Thoracic aorta (tissue), 2 donors: ENCODE results near the gene KCNQ5. TPM values are rescaled to one million over a fixed set of nuclear protein-coding genes. Genes with fewer than 3 reads are reported as not detected.

Experiments
- ATAC-seq: fragments of 150-250 bp; one replicate; pipeline ENCODE4 v1.8.0; 2017; ENCODE audit warnings: low read depth; ENCODE audit not compliant: insufficient number of reproducible peaks, low FRiP score
- DNase-seq: peaks from one replicate; pipeline ENCODE4 v3.0.0-alpha.2; 2020; ENCODE audit warnings: low spot score
- H3K27ac ChIP-seq, 2 donors: fragments of 200-600 bp; sonication (generic); 1 replicate in 1 of 2; 2 replicates in 1 of 2; pipeline ENCODE4 v1.5.1; 2016; ENCODE audit warnings: mild to moderate bottlenecking in 2 of 2, moderate library complexity in 2 of 2
- H3K27me3 ChIP-seq: fragments of 200-600 bp; sonication (generic); replicated peaks from 2 replicates; pipeline ENCODE4 v1.6.0; 2016; ENCODE audit warnings: mild to moderate bottlenecking; ENCODE audit not compliant: insufficient read depth
- H3K36me3 ChIP-seq: fragments of 200-600 bp; sonication (generic); one replicate; pipeline ENCODE4 v1.5.1; 2016
- H3K4me1 ChIP-seq, 2 donors: fragments of 200-600 bp; sonication (generic); 1 replicate in 1 of 2; 2 replicates in 1 of 2; pipeline versions ENCODE4 v1.5.1 to v1.6.0; 2016; ENCODE audit warnings: low read depth in 2 of 2, mild to moderate bottlenecking in 1 of 2; ENCODE audit not compliant: control insufficient read depth in 1 of 2
- H3K4me3 ChIP-seq: fragments of 200-600 bp; sonication (generic); 2 replicates; pipeline ENCODE4 v1.5.1; 2016; ENCODE audit warnings: mild to moderate bottlenecking
- H3K9me3 ChIP-seq: fragments of 200-600 bp; sonication (generic); 2 replicates; pipeline ENCODE4 v1.5.1; 2016
- total RNA-seq, 2 donors: library from RNA; depleted of rRNA; stranded (reverse); fragments of >200 nt; gene quantifications; one replicate each; pipeline versions ENCODE4 v1.1.0 to v1.2.3, GENCODE V29; 2016
- TF ChIP-seq, protein P1 (sequence below): fragments of 200-600 bp; sonication (generic); IDR thresholded peaks from one replicate; pipeline ENCODE4 v1.5.1; 2019; ENCODE audit warnings: antibody characterized with exemption

KCNQ5 gene
- total RNA-seq, 2 donors from 2014 or later: 7.3 to 8.5 TPM

DNA sequence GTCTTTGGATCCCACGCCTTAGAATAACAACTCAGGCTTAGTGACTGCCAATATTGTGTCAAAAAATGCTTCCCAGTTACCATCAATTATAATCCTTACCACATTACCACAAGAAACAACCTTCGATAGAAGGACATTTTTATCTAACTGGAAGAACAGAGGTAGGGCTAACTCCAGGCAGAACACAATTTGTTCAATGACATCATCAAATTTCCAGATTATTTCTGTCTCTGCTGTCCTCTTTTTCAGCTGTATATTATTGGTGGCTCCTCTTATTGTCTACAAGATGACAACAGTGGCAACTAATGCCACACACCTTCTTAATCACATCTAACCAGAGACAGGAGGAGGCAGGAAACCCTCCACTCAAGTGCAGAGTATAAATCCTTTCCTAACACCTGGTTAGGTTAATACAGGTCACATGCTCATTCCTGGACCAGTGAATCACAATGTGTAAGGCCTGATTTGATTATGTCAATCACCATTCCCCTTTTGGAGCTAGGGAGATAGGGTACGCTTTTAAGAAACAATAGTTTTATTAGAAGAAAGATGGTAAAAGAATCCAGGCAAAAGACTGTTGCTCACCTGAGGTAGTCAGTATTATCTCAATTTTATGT lies 585.5 kb downstream of the KCNQ5 start:
- ATAC-seq: no peak
- Histone ChIP-seq H3K27ac (no peak overlapping the region), H3K4me1 (no peaks in the 10 kb centered on the region), H3K4me3 (no peak overlapping the region), H3K36me3 (no peaks in the 10 kb centered on the region), H3K9me3 (no peaks in the 10 kb centered on the region), H3K27me3 (no peaks in the 10 kb centered on the region)
- no peak for DNase-seq
- TF ChIP-seq, protein P1, sequence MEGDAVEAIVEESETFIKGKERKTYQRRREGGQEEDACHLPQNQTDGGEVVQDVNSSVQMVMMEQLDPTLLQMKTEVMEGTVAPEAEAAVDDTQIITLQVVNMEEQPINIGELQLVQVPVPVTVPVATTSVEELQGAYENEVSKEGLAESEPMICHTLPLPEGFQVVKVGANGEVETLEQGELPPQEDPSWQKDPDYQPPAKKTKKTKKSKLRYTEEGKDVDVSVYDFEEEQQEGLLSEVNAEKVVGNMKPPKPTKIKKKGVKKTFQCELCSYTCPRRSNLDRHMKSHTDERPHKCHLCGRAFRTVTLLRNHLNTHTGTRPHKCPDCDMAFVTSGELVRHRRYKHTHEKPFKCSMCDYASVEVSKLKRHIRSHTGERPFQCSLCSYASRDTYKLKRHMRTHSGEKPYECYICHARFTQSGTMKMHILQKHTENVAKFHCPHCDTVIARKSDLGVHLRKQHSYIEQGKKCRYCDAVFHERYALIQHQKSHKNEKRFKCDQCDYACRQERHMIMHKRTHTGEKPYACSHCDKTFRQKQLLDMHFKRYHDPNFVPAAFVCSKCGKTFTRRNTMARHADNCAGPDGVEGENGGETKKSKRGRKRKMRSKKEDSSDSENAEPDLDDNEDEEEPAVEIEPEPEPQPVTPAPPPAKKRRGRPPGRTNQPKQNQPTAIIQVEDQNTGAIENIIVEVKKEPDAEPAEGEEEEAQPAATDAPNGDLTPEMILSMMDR: no peak

DNA sequence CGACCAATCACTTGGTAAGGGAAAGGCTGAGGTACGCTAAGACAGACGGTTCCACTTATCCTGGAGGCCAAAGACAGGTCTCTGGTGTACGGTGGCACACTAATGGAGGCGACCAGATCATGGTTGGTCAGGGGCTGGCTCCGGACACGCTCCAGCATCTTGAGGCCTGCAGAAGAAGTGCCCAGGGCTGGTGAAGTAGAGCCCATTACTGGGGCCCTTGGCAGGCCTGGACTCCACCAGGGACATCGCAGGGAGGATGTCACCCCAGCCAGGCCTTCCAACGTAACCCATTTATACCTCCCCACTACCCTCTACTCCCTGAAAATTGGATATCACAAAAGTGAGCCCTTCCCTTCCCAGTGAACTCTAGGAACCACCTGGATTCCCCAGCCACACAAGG lies 587.3 kb downstream of the KCNQ5 start:
- Histone ChIP-seq H3K9me3 (no peaks in the 10 kb centered on the region), H3K27ac (no peak overlapping the region), H3K27me3 (no peaks in the 10 kb centered on the region), H3K4me3 (no peak overlapping the region), H3K4me1 (no peaks in the 10 kb centered on the region), H3K36me3 (no peaks in the 10 kb centered on the region)
- no peak for DNase-seq
- TF ChIP-seq, protein P1: no peak
- ATAC-seq: no peak

DNA sequence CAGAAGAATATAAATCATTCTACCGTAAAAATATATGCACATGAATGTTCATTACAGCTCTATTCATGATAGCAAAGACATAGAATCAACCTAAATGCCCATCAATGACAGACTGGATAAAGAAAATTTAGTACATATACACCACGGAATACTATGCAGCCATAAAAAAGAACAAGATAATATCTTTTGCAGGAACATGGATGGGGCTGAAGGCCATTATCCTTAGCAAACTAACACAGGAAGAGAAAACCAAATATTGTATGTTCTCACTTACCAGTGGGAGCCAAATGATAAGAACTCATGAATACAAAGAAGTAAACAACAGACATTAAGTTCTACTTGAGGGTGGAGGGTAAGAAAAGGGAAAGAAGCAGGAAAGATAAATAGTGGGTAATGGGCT lies 595.0 kb downstream of the KCNQ5 start:
- DNase-seq (no peak), ATAC-seq (no peak)
- Histone ChIP-seq H3K27ac (no peak overlapping the region), H3K4me3 (no peak overlapping the region), H3K4me1 (no peaks in the 10 kb centered on the region), H3K36me3 (no peaks in the 10 kb centered on the region), H3K9me3 (no peaks in the 10 kb centered on the region), H3K27me3 (no peaks in the 10 kb centered on the region)
- TF ChIP-seq, protein P1: no peak

DNA sequence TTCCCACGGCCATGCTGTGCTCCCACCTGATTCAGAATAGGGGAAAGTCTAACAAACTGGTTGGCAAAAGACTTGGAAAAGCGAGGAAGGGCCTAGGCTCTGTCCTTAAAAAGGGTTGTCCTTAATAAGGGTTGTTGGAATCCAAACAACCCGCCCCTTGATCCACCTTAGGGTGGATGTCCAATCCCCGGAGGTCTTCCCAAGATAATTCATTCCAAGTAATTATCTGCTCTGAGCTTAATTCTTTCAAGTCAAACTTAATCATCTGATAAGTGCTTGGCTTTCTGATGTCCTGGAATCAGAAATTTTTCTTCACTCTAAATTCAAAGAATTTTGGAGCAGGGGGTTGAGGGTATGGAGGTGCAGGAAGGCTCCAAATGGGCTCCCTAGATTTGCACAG lies 603.5 kb downstream of the KCNQ5 start, which contains the start of gene KHDC1L:
TSS of gene KHDC1L (minus strand) at position 101 of the 400 bp plus-strand sequence. CDS start at position 13, 88 bp downstream.
- no peaks in the 10 kb centered on the region for H3K27me3 ChIP-seq
- H3K27ac ChIP-seq: no peak within 1 kb of the TSS
- H3K36me3 ChIP-seq: no peaks in the 10 kb centered on the region
- no peaks in the 10 kb centered on the region for H3K9me3 ChIP-seq
- no peak for ATAC-seq
- DNase-seq: no peak
- no peaks in the 10 kb centered on the region for H3K4me1 ChIP-seq
- H3K4me3 ChIP-seq: no peak within 1 kb of the TSS
- TF ChIP-seq, protein P1: no peak

DNA sequence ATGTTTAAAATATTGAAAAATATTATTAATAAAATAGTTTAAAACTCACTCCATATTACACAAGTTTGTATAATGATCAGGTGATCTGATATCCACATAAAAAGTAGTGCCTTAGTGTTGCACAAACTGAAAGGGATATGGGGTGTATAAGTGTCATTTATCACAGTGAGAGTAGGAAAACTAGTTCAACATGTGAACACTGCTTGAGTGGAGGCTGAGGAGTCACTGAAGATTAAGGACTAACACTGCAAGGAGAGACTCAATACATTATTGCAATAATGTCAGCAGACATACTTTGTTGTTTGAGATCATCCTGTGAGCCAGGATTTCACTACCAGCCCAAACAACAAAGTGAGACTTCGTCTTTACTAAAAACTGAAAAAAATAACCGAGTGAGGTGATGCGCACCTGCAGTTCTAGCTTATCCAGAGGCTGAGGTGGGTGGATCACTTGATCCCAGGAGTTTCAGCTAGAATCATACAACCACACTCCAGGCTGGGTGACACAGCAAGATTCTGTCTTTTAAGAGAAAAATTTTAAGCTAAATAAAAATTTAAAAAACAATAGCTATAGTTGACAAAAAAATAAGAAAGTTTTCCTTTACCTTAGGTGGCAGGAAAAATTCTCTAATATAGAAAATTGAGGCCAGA lies 605.9 kb downstream of the KCNQ5 start:
- TF ChIP-seq, protein P1: no peak
- H3K9me3 ChIP-seq: no peaks in the 10 kb centered on the region
- H3K27ac ChIP-seq: no peak overlapping the region
- no peak for ATAC-seq
- H3K27me3 ChIP-seq: no peaks in the 10 kb centered on the region
- H3K4me3 ChIP-seq: no peak overlapping the region
- H3K36me3 ChIP-seq: no peaks in the 10 kb centered on the region
- no peaks in the 10 kb centered on the region for H3K4me1 ChIP-seq
- DNase-seq: no peak
